Neuron (in vitro differentiated cells): ENCODE data around the gene ZNF273.

ENCODE experiments used
- H2AFZ ChIP-seq: one replicate; pipeline ENCODE4 v1.6.1; 2013; ENCODE audit warnings: low read depth, mild to moderate bottlenecking, inconsistent platforms, low read length, moderate library complexity
- H3K27me3 ChIP-seq: one replicate; pipeline ENCODE4 v1.6.1; 2013; ENCODE audit warnings: low read length; ENCODE audit not compliant: insufficient read depth
- H3K36me3 ChIP-seq: one replicate; pipeline ENCODE4 v1.6.1; 2013; ENCODE audit warnings: low read length; ENCODE audit not compliant: insufficient read depth
- H3K4me1 ChIP-seq: one replicate; pipeline ENCODE4 v1.6.1; 2013; ENCODE audit warnings: low read length; ENCODE audit not compliant: insufficient read depth
- H3K4me3 ChIP-seq: 2 replicates; pipeline ENCODE4 v1.5.1; 2013; ENCODE audit warnings: mild to moderate bottlenecking, low read length, moderate library complexity
- H3K9me3 ChIP-seq: one replicate; pipeline ENCODE4 v1.6.1; 2013; ENCODE audit warnings: low read length

ZNF273 gene

DNA sequence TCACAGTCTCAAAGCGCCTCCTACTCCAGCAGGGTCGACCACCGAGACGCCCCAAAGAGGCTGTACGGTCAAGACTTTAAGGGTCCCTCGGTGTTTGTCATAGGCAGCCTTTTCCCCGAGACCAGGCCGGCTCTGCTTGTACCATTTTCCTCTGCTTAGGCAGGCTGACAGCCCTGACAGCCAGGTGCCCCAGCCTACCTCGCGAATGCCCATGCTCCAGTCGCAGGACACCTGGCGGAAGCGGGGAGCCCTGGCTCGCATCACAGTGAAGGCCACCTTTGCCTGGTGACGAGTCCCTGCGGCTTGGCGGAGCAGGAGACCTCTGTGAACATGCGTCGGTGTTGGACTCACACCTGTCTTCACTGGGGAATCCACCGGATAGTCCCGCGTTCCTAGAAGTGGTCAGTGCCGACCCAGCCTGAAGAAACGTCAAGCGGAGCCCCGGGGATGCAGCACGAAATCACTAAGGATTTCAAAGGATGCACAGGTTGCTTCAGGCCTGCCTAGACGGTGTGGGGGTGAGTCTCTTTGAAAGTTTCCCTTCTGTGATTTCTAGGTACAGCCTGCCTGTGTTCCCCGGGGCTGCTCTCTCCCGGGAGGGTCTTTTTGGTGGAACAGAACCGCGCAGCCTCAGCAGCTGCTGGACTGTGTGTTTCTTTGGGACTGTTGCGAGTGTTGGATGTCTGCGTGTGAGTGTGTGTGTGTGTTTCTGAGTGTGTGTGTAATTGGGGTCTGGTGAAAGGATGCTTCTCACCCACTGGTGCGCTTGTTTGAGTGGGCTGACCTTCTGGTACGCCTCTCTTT is 30.5 kb upstream of the ZNF273 start:
- Histone ChIP-seq H2AFZ (no peak overlapping the region), H3K36me3 (no peaks in the 10 kb centered on the region), H3K9me3 (peaks cover 30% of the 10 kb centered on the region), H3K27me3 (no peaks in the 10 kb centered on the region), H3K4me1 (no peaks in the 10 kb centered on the region), H3K4me3 (no peak overlapping the region)

DNA sequence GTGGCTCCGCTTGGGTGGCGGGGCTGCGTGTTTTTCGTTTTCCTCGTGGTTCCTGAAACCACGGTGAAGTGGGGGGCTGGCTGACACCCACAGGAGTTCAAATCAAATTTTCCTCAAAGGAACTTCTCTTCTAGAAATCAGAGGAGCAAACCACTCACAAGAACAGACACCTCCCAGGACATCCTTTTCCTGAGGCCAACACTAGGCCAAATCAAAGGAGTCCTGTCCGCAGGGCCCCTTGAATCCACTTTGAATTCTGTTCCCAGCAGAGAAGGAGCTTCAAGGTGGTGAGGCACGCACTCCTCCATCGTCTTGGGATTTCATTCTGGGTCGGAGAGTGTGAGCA is 29.9 kb upstream of the ZNF273 start:
- Histone ChIP-seq H3K36me3 (no peaks in the 10 kb centered on the region), H3K4me1 (no peaks in the 10 kb centered on the region), H3K4me3 (no peak overlapping the region), H3K27me3 (no peaks in the 10 kb centered on the region), H2AFZ (no peak overlapping the region), H3K9me3 (peaks cover 31% of the 10 kb centered on the region)

DNA sequence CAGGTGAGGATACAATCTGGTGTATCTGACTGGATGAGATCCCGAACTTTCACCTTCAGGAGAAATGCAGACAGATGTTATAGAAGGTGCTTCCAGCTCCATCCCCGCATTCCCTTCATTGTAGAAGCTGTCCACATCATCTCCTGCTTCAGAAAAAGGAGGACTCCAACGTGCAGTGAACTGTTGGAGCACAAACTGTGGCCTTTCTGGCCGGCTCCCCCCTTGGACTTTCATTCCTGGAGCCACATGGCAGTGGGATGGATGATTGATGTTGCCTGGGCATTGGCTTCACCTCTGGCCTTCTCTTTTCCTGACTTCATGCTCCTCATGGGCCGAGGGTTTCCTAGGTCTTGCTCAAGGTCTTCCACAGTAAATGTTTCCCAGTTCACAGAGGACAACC is 29.6 kb upstream of the ZNF273 start:
- Histone ChIP-seq H3K4me3 (no peak overlapping the region), H3K36me3 (no peaks in the 10 kb centered on the region), H3K9me3 (peaks cover 29% of the 10 kb centered on the region), H2AFZ (no peak overlapping the region), H3K4me1 (no peaks in the 10 kb centered on the region), H3K27me3 (no peaks in the 10 kb centered on the region)

DNA sequence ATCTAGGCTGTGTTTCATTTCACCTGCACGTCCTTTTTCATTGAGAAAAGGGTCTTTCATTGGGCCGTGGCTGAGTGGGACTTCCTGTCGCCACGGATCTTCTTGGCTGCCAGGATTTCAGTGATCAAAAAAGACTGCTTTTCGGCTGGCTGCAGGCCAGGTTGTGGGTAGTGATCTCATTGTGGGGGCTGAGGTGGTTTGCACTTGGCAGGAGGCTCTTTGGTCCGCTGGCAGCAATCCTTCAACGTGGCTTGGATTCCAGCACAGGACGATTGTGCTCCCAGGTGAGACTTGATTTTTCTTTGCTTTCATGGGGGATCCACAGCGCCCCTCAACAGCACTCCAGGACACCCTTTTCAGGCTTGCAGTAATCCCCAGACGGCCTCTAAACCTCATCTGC is 29.0 kb upstream of the ZNF273 start:
- Histone ChIP-seq H3K4me1 (no peaks in the 10 kb centered on the region), H3K36me3 (no peaks in the 10 kb centered on the region), H3K27me3 (no peaks in the 10 kb centered on the region), H2AFZ (no peak overlapping the region), H3K4me3 (no peak overlapping the region), H3K9me3 (peaks cover 32% of the 10 kb centered on the region)

DNA sequence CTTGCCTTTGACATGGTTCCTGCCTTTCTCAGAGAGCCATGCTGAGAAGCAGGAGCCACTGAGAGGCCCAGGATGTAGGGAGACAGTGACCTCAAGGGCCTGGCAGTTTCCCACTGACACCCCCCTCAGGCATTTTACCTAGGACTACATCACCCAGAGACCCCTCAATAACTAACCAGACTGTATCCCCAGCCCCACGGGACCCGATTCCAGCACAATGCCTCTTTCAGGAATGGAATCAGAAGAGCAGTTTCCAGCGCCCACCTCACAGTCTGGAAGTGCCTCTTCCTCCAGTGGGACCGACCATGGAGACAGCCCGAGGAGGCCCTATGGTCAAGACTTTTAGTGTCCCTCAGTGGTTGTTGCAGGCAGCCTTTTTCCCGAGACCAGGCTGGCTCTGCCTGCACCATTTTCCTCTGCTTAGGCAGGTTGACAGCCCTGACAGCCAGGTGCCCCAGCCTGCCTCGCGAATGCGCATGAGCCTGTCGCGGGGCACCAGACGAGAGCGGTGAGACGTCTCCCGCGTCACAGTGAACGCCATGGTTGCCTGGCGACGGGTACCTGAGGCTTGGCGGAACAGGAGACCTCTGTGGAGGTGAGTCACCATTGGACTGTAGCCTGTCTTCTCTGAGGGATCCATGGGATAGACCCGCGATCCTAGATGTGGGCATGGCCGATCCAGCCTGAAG is 28.4 kb upstream of the ZNF273 start:
- peaks cover 32% of the 10 kb centered on the region for H3K9me3 ChIP-seq
- no peaks in the 10 kb centered on the region for H3K36me3 ChIP-seq
- no peaks in the 10 kb centered on the region for H3K4me1 ChIP-seq
- H2AFZ ChIP-seq: no peak overlapping the region
- H3K27me3 ChIP-seq: no peaks in the 10 kb centered on the region
- no peak overlapping the region for H3K4me3 ChIP-seq

DNA sequence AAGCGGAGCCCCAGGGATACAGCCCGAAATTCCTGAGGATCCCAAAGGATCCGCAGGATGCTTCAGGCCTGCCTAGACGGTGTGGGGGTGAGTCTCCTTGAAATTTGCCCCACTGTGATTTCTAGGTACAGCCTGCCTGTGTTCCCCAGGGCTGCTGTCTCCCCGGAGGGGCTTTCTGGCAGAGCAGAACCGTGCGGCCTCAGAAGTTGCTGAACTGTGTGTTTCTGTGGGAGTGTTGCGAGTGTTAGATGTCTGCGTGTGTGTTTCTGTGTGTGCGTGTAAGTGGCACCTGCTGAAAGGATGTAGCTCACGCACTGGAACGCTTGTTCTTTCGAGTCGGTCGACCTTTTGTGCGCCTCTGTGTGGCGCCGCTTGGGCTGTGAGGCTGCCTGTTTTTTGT is 27.8 kb upstream of the ZNF273 start:
- no peaks in the 10 kb centered on the region for H3K36me3 ChIP-seq
- peaks cover 34% of the 10 kb centered on the region for H3K9me3 ChIP-seq
- no peak overlapping the region for H3K4me3 ChIP-seq
- no peak overlapping the region for H2AFZ ChIP-seq
- no peaks in the 10 kb centered on the region for H3K27me3 ChIP-seq
- no peaks in the 10 kb centered on the region for H3K4me1 ChIP-seq

DNA sequence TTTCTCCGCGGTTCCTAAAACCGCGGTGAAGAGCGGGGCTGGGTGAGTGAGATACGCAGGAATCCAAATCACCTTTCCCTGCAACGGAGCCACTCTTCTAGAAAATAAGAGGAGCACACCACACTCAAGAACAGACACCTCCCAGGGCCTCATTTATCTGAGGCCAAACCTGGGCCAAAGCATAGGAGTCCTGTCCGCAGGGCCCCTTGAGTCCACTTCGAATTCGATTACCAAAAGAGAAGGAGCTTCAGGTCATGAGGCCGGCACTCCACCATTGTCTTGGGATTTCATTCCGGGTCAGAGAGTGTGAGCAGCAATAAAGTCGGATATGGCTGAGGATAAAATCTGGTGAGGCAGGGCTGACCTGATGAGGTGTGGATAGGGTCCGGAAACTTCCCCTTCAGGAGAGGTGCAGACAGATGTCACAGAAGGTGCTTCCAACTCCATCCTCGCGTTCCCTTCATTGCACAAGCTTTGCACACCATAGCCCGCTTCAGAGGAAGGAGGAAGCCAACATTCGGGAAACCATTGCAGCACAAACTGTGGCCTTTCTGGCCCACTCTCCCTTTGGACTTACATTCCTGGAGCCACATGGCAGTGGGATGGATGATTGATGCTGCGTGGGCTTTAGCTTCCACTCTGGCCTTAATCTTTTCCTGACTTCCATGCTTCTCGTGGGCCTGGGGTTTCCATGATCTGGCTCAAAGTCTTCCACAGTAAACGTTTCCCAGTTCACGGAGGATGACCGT is 27.2 kb upstream of the ZNF273 start:
- Histone ChIP-seq H3K27me3 (no peaks in the 10 kb centered on the region), H3K36me3 (no peaks in the 10 kb centered on the region), H3K4me1 (no peaks in the 10 kb centered on the region), H2AFZ (no peak overlapping the region), H3K9me3 (peaks cover 32% of the 10 kb centered on the region), H3K4me3 (no peak overlapping the region)

DNA sequence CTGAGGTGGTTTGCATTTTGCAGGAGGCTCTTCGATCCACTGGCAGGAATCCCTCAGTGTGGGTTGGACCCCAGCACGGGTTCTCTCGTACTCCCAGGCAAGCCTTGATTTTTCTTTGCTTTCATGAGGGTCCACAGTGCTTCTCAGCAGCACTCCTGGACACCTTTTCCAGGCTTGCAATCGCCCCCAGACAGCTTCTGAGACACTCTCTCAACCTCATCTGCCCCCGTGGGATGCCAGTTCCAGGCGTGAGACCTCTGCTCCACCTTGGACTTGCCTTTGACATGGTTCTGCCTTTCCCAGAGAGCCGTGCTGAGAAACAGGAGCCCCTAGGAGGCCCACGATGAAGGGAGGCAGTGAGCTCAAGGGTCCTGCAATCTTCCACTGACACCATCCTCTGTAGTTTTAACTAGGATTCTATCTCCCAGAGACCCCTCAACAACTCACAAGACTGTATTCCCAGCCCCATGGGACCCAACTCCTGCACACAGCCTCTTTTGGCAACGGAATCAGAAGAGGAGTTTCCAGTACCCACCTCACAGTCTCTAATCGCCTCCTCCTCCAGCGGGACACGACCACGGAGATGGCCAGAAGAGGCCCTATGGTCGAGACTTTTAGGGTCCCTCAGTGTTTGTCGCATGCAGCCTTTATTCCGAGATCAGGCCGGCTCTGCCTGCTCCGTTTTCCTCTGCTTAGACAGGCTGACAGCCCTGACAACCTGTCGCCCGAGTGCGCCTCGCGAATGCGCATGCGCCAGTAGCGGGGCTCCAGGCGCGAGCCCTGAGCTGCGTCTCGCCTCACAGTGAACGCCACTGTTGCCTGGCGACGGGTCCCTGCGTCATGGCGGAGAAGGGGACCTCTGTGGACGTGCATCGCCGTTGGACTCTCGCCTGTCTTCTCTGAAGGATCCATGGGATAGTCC is 26.0 kb upstream of the ZNF273 start:
- H3K4me3 ChIP-seq: peak overlapping the region; percentile 44

DNA sequence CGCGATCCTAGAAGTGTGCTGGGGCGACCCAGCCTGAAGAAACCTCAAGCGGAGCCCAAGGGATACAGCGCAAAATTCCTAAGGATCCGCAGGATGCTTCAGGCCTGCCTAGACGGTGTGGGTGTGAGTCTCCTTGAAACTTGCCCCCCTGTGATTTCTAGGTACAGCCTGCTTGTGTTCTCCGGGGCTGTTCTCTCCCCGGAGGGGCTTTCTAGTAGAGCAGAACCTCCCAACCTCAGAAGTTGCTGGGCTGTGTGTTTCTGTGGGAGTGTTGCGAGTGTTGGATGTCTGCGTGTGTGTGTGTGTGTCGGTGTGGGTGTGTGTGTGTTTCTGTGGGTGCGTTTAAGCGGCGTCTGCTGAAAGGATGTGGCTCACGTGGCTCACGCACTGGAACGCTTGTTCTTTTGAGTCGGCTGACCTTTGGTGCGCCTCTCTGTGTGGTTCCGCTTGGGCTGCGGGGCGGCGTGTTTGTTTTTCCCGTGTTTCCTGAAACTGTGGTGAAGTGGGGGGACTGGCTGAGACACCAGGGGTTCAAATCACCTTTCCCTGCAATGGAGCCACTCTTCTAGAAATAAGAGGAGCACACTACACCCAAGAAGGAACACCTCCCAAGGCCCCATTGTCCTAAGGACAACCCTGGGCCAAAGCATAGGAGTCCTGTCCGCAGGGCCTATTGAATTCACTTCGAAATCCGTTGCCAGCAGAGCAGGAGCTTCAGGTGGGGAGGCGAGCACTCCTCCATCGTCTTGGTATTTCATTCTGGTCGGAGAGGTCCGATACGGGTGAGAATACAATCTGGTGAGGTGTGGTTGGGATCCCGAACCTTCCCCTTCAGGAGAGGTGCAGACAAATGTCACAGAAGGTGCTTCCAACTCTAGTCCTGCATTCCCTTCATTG is 25.1 kb upstream of the ZNF273 start:
- Histone ChIP-seq H2AFZ (peak overlapping the region; percentile 56), H3K36me3 (no peaks in the 10 kb centered on the region), H3K4me3 (peak overlapping the region; percentile 44), H3K9me3 (peaks cover 34% of the 10 kb centered on the region), H3K27me3 (no peaks in the 10 kb centered on the region), H3K4me1 (no peaks in the 10 kb centered on the region)

More for the DNA sequence above, 26.0 kb upstream of the ZNF273 start:
- Histone ChIP-seq H3K27me3 (no peaks in the 10 kb centered on the region), H3K9me3 (peaks cover 32% of the 10 kb centered on the region), H3K4me1 (no peaks in the 10 kb centered on the region), H3K36me3 (no peaks in the 10 kb centered on the region), H2AFZ (peak overlapping the region; percentile 56)

DNA sequence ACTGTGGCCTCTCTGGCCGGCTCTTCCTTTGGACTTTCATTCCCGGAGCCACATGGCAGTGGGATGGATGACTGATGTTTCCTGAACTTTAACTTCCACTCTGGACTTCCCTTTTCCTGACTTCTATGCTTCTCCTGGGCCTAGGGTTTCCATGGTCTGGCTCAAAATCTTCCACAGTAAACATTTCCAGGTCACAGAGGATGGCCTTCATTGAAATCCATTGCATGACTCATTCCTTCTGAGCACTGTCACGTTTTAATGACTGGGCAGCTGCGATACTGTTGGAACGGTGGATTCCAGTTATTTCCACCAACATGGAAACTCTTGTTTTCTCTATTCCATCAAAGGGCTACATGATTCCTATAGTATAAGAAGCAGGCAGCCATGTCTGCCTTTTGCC is 24.4 kb upstream of the ZNF273 start:
- peaks cover 33% of the 10 kb centered on the region for H3K9me3 ChIP-seq
- H3K4me3 ChIP-seq: no peak overlapping the region
- no peak overlapping the region for H2AFZ ChIP-seq
- H3K4me1 ChIP-seq: no peaks in the 10 kb centered on the region
- no peaks in the 10 kb centered on the region for H3K27me3 ChIP-seq
- H3K36me3 ChIP-seq: no peaks in the 10 kb centered on the region

DNA sequence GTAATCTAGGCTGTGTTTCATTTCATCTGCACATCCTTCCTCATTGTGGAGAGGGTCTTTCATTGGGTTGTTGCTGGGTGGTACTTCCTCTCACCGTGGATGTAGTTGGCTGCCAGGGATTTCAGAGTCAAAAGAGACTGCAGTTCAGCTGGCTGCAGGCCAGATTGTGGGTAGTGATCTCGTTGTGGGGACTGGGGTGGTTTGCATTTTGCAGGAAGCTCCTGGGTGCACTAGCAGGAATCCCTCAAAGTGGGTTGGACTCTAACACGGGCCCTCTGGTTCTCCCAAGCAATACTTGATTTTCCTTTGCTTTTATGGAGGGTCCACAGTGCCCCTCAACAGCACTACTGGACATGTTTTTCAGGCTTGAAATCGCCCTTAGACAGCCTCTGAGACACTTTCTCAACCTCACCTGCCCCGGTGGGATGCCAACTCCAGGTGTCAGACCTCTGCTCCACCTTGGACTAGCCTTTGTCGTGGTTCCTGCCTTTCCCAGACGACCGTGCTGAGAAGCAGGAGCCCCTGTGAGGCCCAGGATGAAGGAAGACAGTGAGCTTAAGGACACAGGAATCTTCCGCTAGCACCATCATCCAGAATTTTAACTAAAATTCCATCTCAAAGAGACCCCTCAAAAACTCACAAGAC is 23.9 kb upstream of the ZNF273 start:
- Histone ChIP-seq H3K36me3 (no peaks in the 10 kb centered on the region), H3K4me3 (no peak overlapping the region), H2AFZ (no peak overlapping the region), H3K9me3 (peaks cover 34% of the 10 kb centered on the region), H3K27me3 (no peaks in the 10 kb centered on the region), H3K4me1 (no peaks in the 10 kb centered on the region)
